ENCODE data around the gene METTL16.

DNA sequence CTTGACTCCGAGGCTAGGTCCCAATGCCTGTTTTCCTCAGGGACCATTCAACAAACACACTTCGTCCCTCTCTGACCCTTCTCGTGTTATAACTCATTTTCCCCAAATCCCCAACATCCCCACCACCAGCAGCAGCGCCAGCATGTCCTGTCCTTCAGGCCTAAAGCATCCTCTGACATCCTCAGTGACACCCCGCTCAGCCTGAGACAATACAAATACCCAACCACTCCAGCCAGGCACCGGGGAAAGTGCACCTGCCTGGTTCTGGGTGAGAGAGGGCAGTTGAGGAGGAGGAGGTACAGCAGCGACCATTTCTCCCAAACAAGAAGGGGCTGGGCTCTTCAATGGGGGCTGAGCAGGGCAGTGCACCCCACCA, 115.5 kb downstream of the METTL16 start:
- TF ChIP-seq, protein P1, sequence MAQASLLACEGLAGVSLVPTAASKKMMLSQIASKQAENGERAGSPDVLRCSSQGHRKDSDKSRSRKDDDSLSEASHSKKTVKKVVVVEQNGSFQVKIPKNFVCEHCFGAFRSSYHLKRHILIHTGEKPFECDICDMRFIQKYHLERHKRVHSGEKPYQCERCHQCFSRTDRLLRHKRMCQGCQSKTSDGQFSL (CRISPR knock-in tag; IDR thresholded peaks at IDR 0.05) = no peak
- TF ChIP-seq, protein P1 (tag; IDR thresholded peaks at IDR 0.05) = no peak
- no peak for TF ChIP-seq POLR2A (conservative IDR thresholded peaks at IDR 0.05)
- TF ChIP-seq SP2 (IDR thresholded peaks at IDR 0.05; ENCODE audit: extremely low read depth, low read depth, low read length, poor library complexity, severe bottlenecking) = no peak
- TF ChIP-seq, protein P2, sequence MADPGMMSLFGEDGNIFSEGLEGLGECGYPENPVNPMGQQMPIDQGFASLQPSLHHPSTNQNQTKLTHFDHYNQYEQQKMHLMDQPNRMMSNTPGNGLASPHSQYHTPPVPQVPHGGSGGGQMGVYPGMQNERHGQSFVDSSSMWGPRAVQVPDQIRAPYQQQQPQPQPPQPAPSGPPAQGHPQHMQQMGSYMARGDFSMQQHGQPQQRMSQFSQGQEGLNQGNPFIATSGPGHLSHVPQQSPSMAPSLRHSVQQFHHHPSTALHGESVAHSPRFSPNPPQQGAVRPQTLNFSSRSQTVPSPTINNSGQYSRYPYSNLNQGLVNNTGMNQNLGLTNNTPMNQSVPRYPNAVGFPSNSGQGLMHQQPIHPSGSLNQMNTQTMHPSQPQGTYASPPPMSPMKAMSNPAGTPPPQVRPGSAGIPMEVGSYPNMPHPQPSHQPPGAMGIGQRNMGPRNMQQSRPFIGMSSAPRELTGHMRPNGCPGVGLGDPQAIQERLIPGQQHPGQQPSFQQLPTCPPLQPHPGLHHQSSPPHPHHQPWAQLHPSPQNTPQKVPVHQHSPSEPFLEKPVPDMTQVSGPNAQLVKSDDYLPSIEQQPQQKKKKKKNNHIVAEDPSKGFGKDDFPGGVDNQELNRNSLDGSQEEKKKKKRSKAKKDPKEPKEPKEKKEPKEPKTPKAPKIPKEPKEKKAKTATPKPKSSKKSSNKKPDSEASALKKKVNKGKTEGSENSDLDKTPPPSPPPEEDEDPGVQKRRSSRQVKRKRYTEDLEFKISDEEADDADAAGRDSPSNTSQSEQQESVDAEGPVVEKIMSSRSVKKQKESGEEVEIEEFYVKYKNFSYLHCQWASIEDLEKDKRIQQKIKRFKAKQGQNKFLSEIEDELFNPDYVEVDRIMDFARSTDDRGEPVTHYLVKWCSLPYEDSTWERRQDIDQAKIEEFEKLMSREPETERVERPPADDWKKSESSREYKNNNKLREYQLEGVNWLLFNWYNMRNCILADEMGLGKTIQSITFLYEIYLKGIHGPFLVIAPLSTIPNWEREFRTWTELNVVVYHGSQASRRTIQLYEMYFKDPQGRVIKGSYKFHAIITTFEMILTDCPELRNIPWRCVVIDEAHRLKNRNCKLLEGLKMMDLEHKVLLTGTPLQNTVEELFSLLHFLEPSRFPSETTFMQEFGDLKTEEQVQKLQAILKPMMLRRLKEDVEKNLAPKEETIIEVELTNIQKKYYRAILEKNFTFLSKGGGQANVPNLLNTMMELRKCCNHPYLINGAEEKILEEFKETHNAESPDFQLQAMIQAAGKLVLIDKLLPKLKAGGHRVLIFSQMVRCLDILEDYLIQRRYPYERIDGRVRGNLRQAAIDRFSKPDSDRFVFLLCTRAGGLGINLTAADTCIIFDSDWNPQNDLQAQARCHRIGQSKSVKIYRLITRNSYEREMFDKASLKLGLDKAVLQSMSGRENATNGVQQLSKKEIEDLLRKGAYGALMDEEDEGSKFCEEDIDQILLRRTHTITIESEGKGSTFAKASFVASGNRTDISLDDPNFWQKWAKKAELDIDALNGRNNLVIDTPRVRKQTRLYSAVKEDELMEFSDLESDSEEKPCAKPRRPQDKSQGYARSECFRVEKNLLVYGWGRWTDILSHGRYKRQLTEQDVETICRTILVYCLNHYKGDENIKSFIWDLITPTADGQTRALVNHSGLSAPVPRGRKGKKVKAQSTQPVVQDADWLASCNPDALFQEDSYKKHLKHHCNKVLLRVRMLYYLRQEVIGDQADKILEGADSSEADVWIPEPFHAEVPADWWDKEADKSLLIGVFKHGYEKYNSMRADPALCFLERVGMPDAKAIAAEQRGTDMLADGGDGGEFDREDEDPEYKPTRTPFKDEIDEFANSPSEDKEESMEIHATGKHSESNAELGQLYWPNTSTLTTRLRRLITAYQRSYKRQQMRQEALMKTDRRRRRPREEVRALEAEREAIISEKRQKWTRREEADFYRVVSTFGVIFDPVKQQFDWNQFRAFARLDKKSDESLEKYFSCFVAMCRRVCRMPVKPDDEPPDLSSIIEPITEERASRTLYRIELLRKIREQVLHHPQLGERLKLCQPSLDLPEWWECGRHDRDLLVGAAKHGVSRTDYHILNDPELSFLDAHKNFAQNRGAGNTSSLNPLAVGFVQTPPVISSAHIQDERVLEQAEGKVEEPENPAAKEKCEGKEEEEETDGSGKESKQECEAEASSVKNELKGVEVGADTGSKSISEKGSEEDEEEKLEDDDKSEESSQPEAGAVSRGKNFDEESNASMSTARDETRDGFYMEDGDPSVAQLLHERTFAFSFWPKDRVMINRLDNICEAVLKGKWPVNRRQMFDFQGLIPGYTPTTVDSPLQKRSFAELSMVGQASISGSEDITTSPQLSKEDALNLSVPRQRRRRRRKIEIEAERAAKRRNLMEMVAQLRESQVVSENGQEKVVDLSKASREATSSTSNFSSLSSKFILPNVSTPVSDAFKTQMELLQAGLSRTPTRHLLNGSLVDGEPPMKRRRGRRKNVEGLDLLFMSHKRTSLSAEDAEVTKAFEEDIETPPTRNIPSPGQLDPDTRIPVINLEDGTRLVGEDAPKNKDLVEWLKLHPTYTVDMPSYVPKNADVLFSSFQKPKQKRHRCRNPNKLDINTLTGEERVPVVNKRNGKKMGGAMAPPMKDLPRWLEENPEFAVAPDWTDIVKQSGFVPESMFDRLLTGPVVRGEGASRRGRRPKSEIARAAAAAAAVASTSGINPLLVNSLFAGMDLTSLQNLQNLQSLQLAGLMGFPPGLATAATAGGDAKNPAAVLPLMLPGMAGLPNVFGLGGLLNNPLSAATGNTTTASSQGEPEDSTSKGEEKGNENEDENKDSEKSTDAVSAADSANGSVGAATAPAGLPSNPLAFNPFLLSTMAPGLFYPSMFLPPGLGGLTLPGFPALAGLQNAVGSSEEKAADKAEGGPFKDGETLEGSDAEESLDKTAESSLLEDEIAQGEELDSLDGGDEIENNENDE (IDR thresholded peaks at IDR 0.05; ENCODE audit: low read depth, low read length) = no peak
- TF ChIP-seq SP1 (CRISPR knock-in tag; IDR thresholded peaks at IDR 0.05) = no peak
- TF ChIP-seq, protein P3, sequence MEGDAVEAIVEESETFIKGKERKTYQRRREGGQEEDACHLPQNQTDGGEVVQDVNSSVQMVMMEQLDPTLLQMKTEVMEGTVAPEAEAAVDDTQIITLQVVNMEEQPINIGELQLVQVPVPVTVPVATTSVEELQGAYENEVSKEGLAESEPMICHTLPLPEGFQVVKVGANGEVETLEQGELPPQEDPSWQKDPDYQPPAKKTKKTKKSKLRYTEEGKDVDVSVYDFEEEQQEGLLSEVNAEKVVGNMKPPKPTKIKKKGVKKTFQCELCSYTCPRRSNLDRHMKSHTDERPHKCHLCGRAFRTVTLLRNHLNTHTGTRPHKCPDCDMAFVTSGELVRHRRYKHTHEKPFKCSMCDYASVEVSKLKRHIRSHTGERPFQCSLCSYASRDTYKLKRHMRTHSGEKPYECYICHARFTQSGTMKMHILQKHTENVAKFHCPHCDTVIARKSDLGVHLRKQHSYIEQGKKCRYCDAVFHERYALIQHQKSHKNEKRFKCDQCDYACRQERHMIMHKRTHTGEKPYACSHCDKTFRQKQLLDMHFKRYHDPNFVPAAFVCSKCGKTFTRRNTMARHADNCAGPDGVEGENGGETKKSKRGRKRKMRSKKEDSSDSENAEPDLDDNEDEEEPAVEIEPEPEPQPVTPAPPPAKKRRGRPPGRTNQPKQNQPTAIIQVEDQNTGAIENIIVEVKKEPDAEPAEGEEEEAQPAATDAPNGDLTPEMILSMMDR (IDR thresholded peaks at IDR 0.05 in 2 of 3, conservative IDR thresholded peaks at IDR 0.05 in 1 of 3; ENCODE audit: insufficient read depth in 2 of 3, low read depth in 1 of 3, low read length in 3 of 3) = no peak
- TF ChIP-seq LARP7 (IDR thresholded peaks at IDR 0.05) = no peak
- no peak for TF ChIP-seq FOXK2 (conservative IDR thresholded peaks at IDR 0.05 in 1 of 2, IDR thresholded peaks at IDR 0.05 in 1 of 2; ENCODE audit: low read depth in 2 of 2)
- TF ChIP-seq MYC (IDR thresholded peaks at IDR 0.05; ENCODE audit: low read depth, low read length) = no peak
- no peak for TF ChIP-seq MYC (CRISPR knock-in tag; IDR thresholded peaks at IDR 0.05; ENCODE audit: borderline replicate concordance, low read depth)
- no peak for TF ChIP-seq IFI16 (CRISPR knock-in tag; IDR thresholded peaks at IDR 0.05)
- no peak for TF ChIP-seq MTA2 (IDR thresholded peaks at IDR 0.05; ENCODE audit: low read depth)
- TF ChIP-seq FOXJ2 (tag; IDR thresholded peaks at IDR 0.05) = no peak
- TF ChIP-seq SMC3 (conservative IDR thresholded peaks at IDR 0.05; ENCODE audit: insufficient read depth, low read depth, low read length) = no peak

All from K562 (cell line).